NCI-H146 (cell line): ENCODE measurements around the gene ABHD5.

Experiments
- DNase-seq: peaks from one replicate; lab custom pipeline; 2025; lab: John Stamatoyannopoulos, UW

ABHD5 gene

DNA sequence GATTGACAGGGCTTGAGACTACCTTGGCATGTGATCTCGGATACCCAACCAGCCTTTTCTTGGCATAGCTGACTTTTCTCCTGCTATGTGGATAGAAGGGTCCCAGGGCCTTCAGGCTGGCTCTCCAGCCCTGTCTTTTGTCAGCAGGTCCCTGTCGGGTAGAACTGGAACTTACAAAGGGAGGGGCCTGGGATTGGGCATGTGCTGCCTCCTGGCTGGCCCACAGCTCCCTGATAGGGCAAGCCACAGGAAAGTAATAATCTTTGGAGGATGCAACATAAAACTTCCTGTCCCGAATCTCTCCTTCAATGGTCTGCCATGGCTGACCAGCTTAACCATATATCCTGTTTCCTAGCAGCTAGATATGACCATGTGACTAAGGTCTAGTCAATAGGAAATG is 89.1 kb downstream of the ABHD5 start:
- DNase-seq = no peak

DNA sequence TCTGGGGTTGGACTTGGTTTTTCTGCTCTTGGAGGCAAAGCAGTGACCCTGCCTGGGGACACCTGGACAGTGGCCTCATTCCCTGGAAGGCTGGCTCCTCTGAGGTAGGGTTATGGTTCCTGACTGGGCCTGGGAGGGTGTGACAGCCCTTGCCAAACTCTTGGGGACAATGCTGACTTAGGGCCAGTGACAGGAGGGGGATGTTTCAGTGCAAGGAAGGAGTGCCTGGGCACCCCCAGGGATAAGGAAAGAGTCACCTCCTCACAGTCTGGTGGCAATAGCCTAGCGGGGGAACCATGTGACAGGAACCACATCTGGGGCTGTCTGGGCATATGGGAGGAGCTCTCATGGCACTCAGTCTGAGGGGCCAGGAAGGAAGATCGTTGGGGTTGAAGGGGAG is 91.8 kb downstream of the ABHD5 start:
- no peak for DNase-seq
